Heart right ventricle (tissue), 16 donors: Measurements from ENCODE around the gene DLEC1. TPM values are rescaled to one million over a fixed set of nuclear protein-coding genes. Genes with fewer than 3 reads are reported as not detected.
A peak's percentile ranks its signal among the peaks of the same experiment; 100 is the strongest.

Experiments
- ATAC-seq, 8 donors: fragments of 200-7000 bp; cut with Tn5 transposase; one replicate each; pipeline ENCODE4 v1.9.1; 2020; ENCODE audit warnings: mild to moderate bottlenecking in 8 of 8, moderate library complexity in 8 of 8, moderate number of reproducible peaks in 1 of 8
- DNase-seq, 2 donors: peaks; one replicate each; pipeline ENCODE4 v3.0.0-alpha.2; 2020
- H3K27ac ChIP-seq, 10 donors: fragments of 200-600 bp; sonication (generic) in 2 of 10; one replicate each; pipeline versions ENCODE4 v1.5.0 to v1.8.0; 2020 to 2022; ENCODE audit warnings: mild to moderate bottlenecking in 3 of 10
- H3K27me3 ChIP-seq, 7 donors: fragments of 200-600 bp; one replicate each; pipeline ENCODE4 v1.8.0; 2021 to 2022; ENCODE audit warnings: mild to moderate bottlenecking in 2 of 7
- H3K36me3 ChIP-seq, 9 donors: fragments of 200-600 bp; sonication (generic) in 1 of 9; one replicate each; pipeline versions ENCODE4 v1.5.0 to v1.8.0; 2020 to 2022; ENCODE audit warnings: mild to moderate bottlenecking in 2 of 9
- H3K4me1 ChIP-seq, 9 donors: fragments of 200-600 bp; sonication (generic) in 1 of 9; one replicate each; pipeline versions ENCODE4 v1.5.0 to v1.8.0; 2020 to 2022; ENCODE audit warnings: mild to moderate bottlenecking in 4 of 9
- H3K4me3 ChIP-seq, 10 donors: fragments of 200-600 bp; sonication (generic) in 2 of 10; one replicate each; pipeline versions ENCODE4 v1.5.0 to v1.8.0; 2020 to 2022; ENCODE audit warnings: mild to moderate bottlenecking in 7 of 10, moderate library complexity in 2 of 10
- H3K9me3 ChIP-seq, 11 donors: fragments of 200-600 bp in 10 of 11; sonication (generic) in 2 of 11; one replicate each; pipeline versions ENCODE4 v1.5.0 to v1.8.0; 2013 to 2022; ENCODE audit warnings: mild to moderate bottlenecking in 2 of 11, control low read depth in 1 of 11, moderate library complexity in 1 of 11
- WGBS, 2 donors: extraction: QIAGEN DNeasy Blood & Tissue Kit; methylation state at CpG; one replicate each; pipeline ENCODE4 v1.1.7; 2013; ENCODE audit warnings: inconsistent platforms in 1 of 2; 5-methylcytosine and 5-hydroxymethylcytosine counted together
- intact Hi-C, 10 donors: fragments of 100-400 bp; cut with DNase I; formaldehyde crosslinking; loops; one replicate each; pipeline versions ENCODE4 v1.11.1 to v1.14.2; 2022
- polyA plus RNA-seq, 2 donors: library from polyadenylated mRNA; stranded (reverse); fragments of 200-250 nt; gene quantifications; one replicate each; pipeline ENCODE4 v1.2.3, GENCODE V29; 2013
- total RNA-seq, 10 donors: library from RNA; stranded (reverse); fragmentation: NEBNext Ultra II Directional in 3 of 10; extraction: Animal tissue kit (Norgen Biotek cat#: 25700) in 3 of 10; gene quantifications; one replicate each; pipeline versions ENCODE4 v1.2.1 to v1.2.4, GENCODE V29; 2021 to 2023
- TF ChIP-seq, protein P1 (sequence below), 9 donors: fragments of 200-600 bp; sonication (generic) in 2 of 9; IDR thresholded peaks; one replicate each; pipeline versions ENCODE4 v1.5.0 to v1.8.0; 2021 to 2022; ENCODE audit warnings: antibody characterized with exemption in 9 of 9, mild to moderate bottlenecking in 5 of 9, moderate library complexity in 1 of 9
- donor health status: Arrhythmogenic right ventricular cardiomyopathy.
- donor health status: ischemic (EF 13 %, LVEDD 7.1; RV severe dilation, severe dysfunction).
- donor health status: healthy with polysubstance abuse.
- donor health status: DM: no; HTN: yes; CAD: no.
- donor health status: DM: no; HTN: no; CAD: no.
- donor health status: ischemic (EF 25% LVEDD 6.9; RV normal size, moderate dysfunction).
- donor health status: ischemic (EF 25% LVEDD 5.7; RV mildly dilated, moderate dysfunction).
- donor health status: healthy.
- donor health status: DM: yes; HTN: yes; CAD: no.
- donor health status: Ischemic cardiomyopathy.
- donor health status: ischemic (EF 35%, LVEDD 5.7; RV mildly dilated, moderate dysfunction).
- donor health status: nonischemic (EF 11% LVEDD 7.7; RV severe dilation, severe dysfunction).
- donor health status: DM: yes; HTN: yes; CAD: no.
- donor health status: PGD.
- donor health status: ischemic (EF 29% LVEDD 5.4; RV normal size, mild dysfunction).
- donor health status: nonischemic (EF 23%, LVEDD 6.1; RV moderate dilation, normal function).

DLEC1 gene
- total and polyA plus RNA-seq, 12 donors: 0.09 to 0.66 (median 0.30) TPM; not detected in 4

DNA sequence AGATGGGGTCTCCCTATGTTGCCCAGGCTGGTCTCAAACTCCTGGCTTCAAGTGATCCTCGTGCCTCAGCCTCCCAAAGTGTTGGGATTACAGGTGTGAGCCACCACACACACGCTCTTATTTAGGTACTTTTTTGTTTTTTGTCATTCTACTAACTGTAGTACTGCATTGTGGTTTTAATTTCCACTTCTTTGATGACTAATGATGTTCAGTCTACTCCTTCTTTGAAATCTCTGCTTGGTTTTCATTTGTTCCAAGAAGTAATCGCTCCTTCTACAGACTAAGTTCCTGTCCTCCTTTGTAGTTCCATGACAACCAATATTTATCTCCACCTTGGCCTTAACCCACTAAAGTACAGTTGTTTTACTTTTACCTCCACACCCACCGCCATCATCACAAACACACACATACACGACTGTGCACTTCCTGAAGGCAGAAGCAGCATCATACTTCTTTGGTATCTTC lies 529 bp upstream of the DLEC1 start:
- Histone ChIP-seq H3K9me3 (no peaks in the 10 kb centered on the region), H3K27me3 (peaks cover 0 to 7% (median 0%) of the 10 kb centered on the region in 7 donors), H3K4me3 (peak overlapping the region in 4 of 10 donors; percentile 39 to 68 (median 57)), H3K4me1 (peaks cover 6 to 25% (median 13%) of the 10 kb centered on the region in 9 donors), H3K36me3 (no peaks in the 10 kb centered on the region), H3K27ac (peak overlapping the region in 1 of 10 donors; percentile 71)
- intact Hi-C loops: no loop called here
- ATAC-seq (no peak), DNase-seq (no peak)
- TF ChIP-seq, protein P1, sequence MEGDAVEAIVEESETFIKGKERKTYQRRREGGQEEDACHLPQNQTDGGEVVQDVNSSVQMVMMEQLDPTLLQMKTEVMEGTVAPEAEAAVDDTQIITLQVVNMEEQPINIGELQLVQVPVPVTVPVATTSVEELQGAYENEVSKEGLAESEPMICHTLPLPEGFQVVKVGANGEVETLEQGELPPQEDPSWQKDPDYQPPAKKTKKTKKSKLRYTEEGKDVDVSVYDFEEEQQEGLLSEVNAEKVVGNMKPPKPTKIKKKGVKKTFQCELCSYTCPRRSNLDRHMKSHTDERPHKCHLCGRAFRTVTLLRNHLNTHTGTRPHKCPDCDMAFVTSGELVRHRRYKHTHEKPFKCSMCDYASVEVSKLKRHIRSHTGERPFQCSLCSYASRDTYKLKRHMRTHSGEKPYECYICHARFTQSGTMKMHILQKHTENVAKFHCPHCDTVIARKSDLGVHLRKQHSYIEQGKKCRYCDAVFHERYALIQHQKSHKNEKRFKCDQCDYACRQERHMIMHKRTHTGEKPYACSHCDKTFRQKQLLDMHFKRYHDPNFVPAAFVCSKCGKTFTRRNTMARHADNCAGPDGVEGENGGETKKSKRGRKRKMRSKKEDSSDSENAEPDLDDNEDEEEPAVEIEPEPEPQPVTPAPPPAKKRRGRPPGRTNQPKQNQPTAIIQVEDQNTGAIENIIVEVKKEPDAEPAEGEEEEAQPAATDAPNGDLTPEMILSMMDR (IDR thresholded peaks at IDR 0.05): no peak
- WGBS, 2 donors: 90 to 93% methylated on average over 5 of the region's 5 CpGs

DNA sequence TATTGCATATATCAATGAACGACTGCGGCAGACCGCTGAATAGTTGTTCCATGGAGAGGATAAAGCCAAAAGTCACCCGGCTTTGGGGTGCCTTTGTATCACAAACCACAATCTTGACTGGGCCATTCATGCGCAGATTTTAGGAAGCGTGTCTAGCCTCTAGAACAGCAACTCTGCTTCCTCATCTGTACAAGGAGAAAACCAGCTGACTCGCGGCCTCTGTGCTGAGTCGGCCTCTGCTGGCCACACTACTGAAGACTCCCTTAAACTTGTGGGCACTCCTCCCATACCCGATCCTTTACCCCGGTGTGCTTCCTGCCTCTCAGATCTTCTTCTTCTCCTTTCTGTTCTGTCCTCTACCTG lies 872 bp downstream of the DLEC1 start:
- intact Hi-C loops: no loop called here
- no peaks in the 10 kb centered on the region for H3K9me3 ChIP-seq
- H3K36me3 ChIP-seq: no peaks in the 10 kb centered on the region
- H3K4me3 ChIP-seq: peak overlapping the region; percentile 32 to 68 (median 55)
- peaks cover 0 to 7% (median 0%) of the 10 kb centered on the region in 7 donors for H3K27me3 ChIP-seq
- ATAC-seq (peak; percentile 80 to 95 (median 86)), DNase-seq (peak; percentile 37 to 54)
- TF ChIP-seq, protein P1 (IDR thresholded peaks at IDR 0.05): peak in 7 of 9 donors; percentile 17 to 58 (median 38)
- H3K4me1 ChIP-seq: peaks cover 6 to 25% (median 13%) of the 10 kb centered on the region in 9 donors
- 22 to 26% methylated on average over 11 of the region's 11 CpGs for WGBS, 2 donors
- peak overlapping the region in 1 of 10 donors; percentile 71 for H3K27ac ChIP-seq

GRCh38 chr3:38040401-38040800 lies 1.4 kb downstream of the DLEC1 start:
- Histone ChIP-seq H3K9me3 (no peaks in the 10 kb centered on the region), H3K27me3 (peaks cover 0 to 7% (median 0%) of the 10 kb centered on the region in 7 donors), H3K4me3 (peak overlapping the region in 1 of 10 donors; percentile 57), H3K4me1 (peaks cover 6 to 25% (median 13%) of the 10 kb centered on the region in 9 donors), H3K36me3 (no peaks in the 10 kb centered on the region), H3K27ac (peak overlapping the region in 1 of 10 donors; percentile 71)
- no peak for DNase-seq
- TF ChIP-seq, protein P1 (IDR thresholded peaks at IDR 0.05): no peak
- ATAC-seq: no peak
- WGBS, 2 donors: 83 to 91% methylated on average over 5 of the region's 5 CpGs
- intact Hi-C loops: no loop called here

DNA sequence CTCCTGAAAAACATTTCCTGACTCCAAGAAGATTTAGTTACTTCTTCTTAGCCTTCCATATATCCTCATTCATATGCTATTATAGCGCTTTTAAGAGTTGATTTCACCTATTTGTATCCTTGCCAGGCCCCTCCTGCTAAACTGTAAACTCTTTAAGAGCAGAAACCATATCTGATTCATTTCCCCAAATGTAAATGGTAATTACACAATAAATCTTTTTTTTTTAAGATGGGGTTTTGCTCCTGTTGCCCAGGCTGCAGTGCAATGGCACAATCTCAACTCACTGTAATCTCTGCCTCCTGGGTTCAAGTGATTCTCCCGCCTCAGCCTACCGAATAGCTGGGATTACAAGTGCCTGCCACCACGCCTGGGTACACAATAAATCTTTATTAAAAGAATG lies 4.5 kb downstream of the DLEC1 start:
- intact Hi-C loops: no loop called here
- TF ChIP-seq, protein P1 (IDR thresholded peaks at IDR 0.05): no peak
- no peak for DNase-seq
- no peak overlapping the region for H3K4me3 ChIP-seq
- WGBS, 2 donors: 92 to 93% methylated on average over 4 of the region's 4 CpGs
- peaks cover 6 to 21% (median 13%) of the 10 kb centered on the region in 9 donors for H3K4me1 ChIP-seq
- H3K36me3 ChIP-seq: no peaks in the 10 kb centered on the region
- H3K27me3 ChIP-seq: peaks cover 0 to 7% (median 0%) of the 10 kb centered on the region in 7 donors
- no peak overlapping the region for H3K27ac ChIP-seq
- ATAC-seq: no peak
- no peaks in the 10 kb centered on the region for H3K9me3 ChIP-seq
